SH-SY5Y (cell line): ENCODE data around the gene OSBPL2.

Source experiments
- GATA2 ChIP-seq: IDR thresholded peaks from 2 replicates; pipeline ENCODE4 v1.6.1; 2011; ENCODE audit warnings: mild to moderate bottlenecking, low read depth, low read length
- GATA3 ChIP-seq: IDR thresholded peaks from 2 replicates; pipeline ENCODE4 v1.6.1; 2011; ENCODE audit warnings: low read depth, mild to moderate bottlenecking, low read length, moderate library complexity

DNA sequence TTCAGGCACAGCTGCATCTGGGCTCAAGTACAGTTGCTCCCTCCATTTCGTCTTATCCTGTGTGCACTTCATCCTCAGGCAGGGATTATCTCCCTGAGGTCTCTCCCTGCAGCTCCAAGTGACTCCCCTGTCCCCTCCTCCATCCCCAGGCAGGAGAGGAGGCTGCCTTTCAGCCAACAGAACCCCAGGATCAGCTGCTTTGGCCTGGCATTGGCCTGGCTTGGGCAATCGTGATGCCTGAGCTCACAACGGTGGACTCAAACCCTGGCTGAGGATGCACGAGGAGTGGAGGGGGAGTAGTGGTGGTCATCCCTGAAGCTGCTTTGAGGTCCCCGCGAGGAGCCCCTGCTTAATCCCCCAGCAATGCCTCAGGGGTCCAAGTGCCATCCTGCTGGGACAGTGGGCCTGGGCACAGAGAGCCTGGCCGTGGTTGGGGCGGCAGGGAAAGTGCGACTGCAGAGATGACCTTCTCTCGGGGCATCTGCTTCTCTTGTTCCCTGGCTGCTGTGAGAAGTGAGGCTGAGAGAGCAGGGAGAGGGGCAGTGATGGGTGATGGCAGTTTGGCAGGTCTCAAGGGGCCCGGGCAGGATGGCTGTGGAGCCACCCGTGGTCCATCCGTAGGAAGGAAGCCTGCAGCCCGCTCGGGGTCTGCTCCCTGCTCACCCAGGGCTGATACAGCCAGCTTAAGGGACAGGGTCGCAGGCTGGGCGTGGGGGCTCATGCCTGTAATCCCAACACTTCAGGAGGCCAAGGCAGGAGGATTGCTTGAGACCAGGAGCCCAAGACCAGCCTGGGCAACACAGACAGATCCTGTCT is 12.3 kb upstream of the OSBPL2 start:
- TF ChIP-seq GATA2 = no peak
- TF ChIP-seq GATA3 = no peak
